GM23338 (cell line): ENCODE data around the gene FHIT. TPM values are rescaled to one million over a fixed set of nuclear protein-coding genes. Genes with fewer than 3 reads are reported as not detected.

ENCODE experiments used
- ATAC-seq: fragments of 200-7000 bp; cut with Tn5 transposase; 3 replicates; pipeline ENCODE4 v1.9.1; 2020
- DNase-seq: peaks from one replicate; pipeline ENCODE4 v3.0.0-alpha.2; 2015; ENCODE audit warnings: low spot score
- H2AFZ ChIP-seq: fragments of 200-600 bp; sonication (generic); 2 replicates; pipeline ENCODE4 v1.8.0; 2016; ENCODE audit warnings: antibody characterized with exemption, mild to moderate bottlenecking, moderate library complexity
- H3F3A ChIP-seq: fragments of 200-600 bp; sonication (generic); replicated peaks from 2 replicates; pipeline ENCODE4 v1.8.0; 2017; ENCODE audit warnings: antibody characterized with exemption, mixed run types, low read depth
- H3K27ac ChIP-seq: fragments of 200-600 bp; sonication (generic); 2 replicates; pipeline ENCODE4 v1.6.1; 2016; ENCODE audit warnings: low read depth
- H3K27me3 ChIP-seq: fragments of 200-600 bp; sonication (generic); 2 replicates; pipeline ENCODE4 v1.8.0; 2016; ENCODE audit warnings: mild to moderate bottlenecking, mixed run types, moderate library complexity; ENCODE audit not compliant: insufficient read depth
- H3K36me3 ChIP-seq: fragments of 200-600 bp; sonication (generic); 2 replicates; pipeline ENCODE4 v1.8.0; 2016; ENCODE audit warnings: mild to moderate bottlenecking; ENCODE audit not compliant: insufficient read depth
- H3K4me1 ChIP-seq: fragments of 200-600 bp; sonication (generic); 2 replicates; pipeline ENCODE4 v1.8.0; 2016; ENCODE audit warnings: mild to moderate bottlenecking, moderate library complexity; ENCODE audit not compliant: insufficient read depth
- H3K4me2 ChIP-seq: fragments of 200-600 bp; sonication (generic); 2 replicates; pipeline ENCODE4 v1.7.1; 2017; ENCODE audit warnings: mixed run types
- H3K4me3 ChIP-seq: fragments of 200-600 bp; sonication (generic); 2 replicates; pipeline ENCODE4 v1.6.1; 2016; ENCODE audit warnings: mixed run types
- H3K79me2 ChIP-seq: fragments of 200-600 bp; sonication (generic); replicated peaks from 2 replicates; pipeline ENCODE4 v1.8.0; 2017; ENCODE audit warnings: mild to moderate bottlenecking; ENCODE audit not compliant: insufficient read depth
- H3K9me2 ChIP-seq: fragments of 200-600 bp; sonication (generic); 2 replicates; pipeline ENCODE4 v1.8.0; 2017; ENCODE audit not compliant: insufficient read depth
- H4K20me1 ChIP-seq: fragments of 200-600 bp; sonication (generic); replicated peaks from 2 replicates; pipeline ENCODE4 v1.8.0; 2017; ENCODE audit warnings: mild to moderate bottlenecking; ENCODE audit not compliant: insufficient read depth
- H3K27ac Mint-ChIP-seq: 2 replicates; pipeline ENCODE4 v1.8.0; 2020; ENCODE audit warnings: inconsistent platforms, mild to moderate bottlenecking, moderate library complexity, mixed read lengths
- H3K27me3 Mint-ChIP-seq: 3 replicates; pipeline ENCODE4 v1.8.0; 2022; ENCODE audit warnings: low read depth, mild to moderate bottlenecking, moderate library complexity, mixed read lengths, inconsistent platforms; ENCODE audit not compliant: insufficient read depth, poor library complexity
- H3K36me3 Mint-ChIP-seq: 3 replicates; pipeline ENCODE4 v1.8.0; 2021; ENCODE audit warnings: low read depth, mild to moderate bottlenecking, inconsistent platforms, moderate library complexity, mixed read lengths
- H3K4me1 Mint-ChIP-seq: 3 replicates; pipeline ENCODE4 v1.8.0; 2020; ENCODE audit warnings: mild to moderate bottlenecking, inconsistent platforms, mixed read lengths
- H3K4me3 Mint-ChIP-seq: 3 replicates; pipeline ENCODE4 v1.8.0; 2021; ENCODE audit warnings: moderate library complexity, mild to moderate bottlenecking, inconsistent platforms, mixed read lengths
- H3K9me3 Mint-ChIP-seq: 3 replicates; pipeline ENCODE4 v1.8.0; 2020; ENCODE audit warnings: moderate library complexity, mild to moderate bottlenecking, inconsistent platforms, mixed read lengths
- CTCF ChIP-seq, 2 experiments: fragments of 200-600 bp in 1 of 2; sonication (generic) in 1 of 2; conservative IDR thresholded peaks; 2 replicates each; pipeline versions ENCODE4 v1.5.1 to v1.6.1; 2016 to 2017; ENCODE audit warnings: antibody characterized with exemption in 2 of 2, low read depth in 2 of 2, mild to moderate bottlenecking in 2 of 2, moderate library complexity in 1 of 2
- EZH2 ChIP-seq: fragments of 200-600 bp; sonication (generic); IDR thresholded peaks from one replicate; pipeline ENCODE4 v1.8.0; 2017; ENCODE audit warnings: antibody characterized with exemption, mild to moderate bottlenecking, low read depth; ENCODE audit not compliant: unreplicated experiment
- NANOG ChIP-seq: IDR thresholded peaks from 2 replicates; pipeline ENCODE4 v1.6.1; 2016; ENCODE audit warnings: antibody characterized with exemption, borderline replicate concordance
- POLR2AphosphoS5 ChIP-seq: IDR thresholded peaks from 2 replicates; pipeline ENCODE4 v1.6.1; 2016; ENCODE audit warnings: antibody characterized with exemption, low read depth
- STAT1 ChIP-seq: IDR thresholded peaks from one replicate; pipeline ENCODE4 v1.6.1; 2016; ENCODE audit warnings: antibody characterized with exemption; ENCODE audit not compliant: unreplicated experiment
- ZNF114 ChIP-seq: fragments of 250-450 bp; sonication (Bioruptor Pico); IDR thresholded peaks from 2 replicates; pipeline ENCODE4 v1.5.0; 2020; ENCODE audit warnings: mild to moderate bottlenecking, moderate library complexity
- ZNF462 ChIP-seq: fragments of 250-450 bp; sonication (Bioruptor Pico); IDR thresholded peaks from 2 replicates; pipeline ENCODE4 v1.5.0; 2020; ENCODE audit warnings: mild to moderate bottlenecking, moderate library complexity
- polyA plus RNA-seq: library from polyadenylated mRNA; unstranded; fragments of >200 nt; fragmentation: Nextera tagmentation; extraction: Ambion mirVana; gene quantifications from 2 replicates; pipeline ENCODE4 v1.2.1, GENCODE V29; 2016
- total RNA-seq: library from RNA; depleted of rRNA; stranded (reverse); fragments of >200 nt; shearing (Covaris generic); gene quantifications from 2 replicates; pipeline ENCODE4 v1.2.3, GENCODE V29; 2014

The FHIT gene
- total and polyA plus RNA-seq, 2 experiments from 2014 or later: 3.0 to 8.3 TPM

GRCh38 chr3:60216462-60217075 lies 1034.7 kb downstream of the FHIT start (continued):
- no peak for TF ChIP-seq ZNF462 (CRISPR knock-in tag)
- TF ChIP-seq NANOG: no peak
- no peak for TF ChIP-seq STAT1
- TF ChIP-seq EZH2: no peak

- H4K20me1 ChIP-seq: no peaks in the 10 kb centered on the region
- H3K9me3 Mint-ChIP-seq: no peaks in the 10 kb centered on the region
- peaks cover 6% of the 10 kb centered on the region for H3K4me1 Mint-ChIP-seq
- H3K4me1 ChIP-seq: no peaks in the 10 kb centered on the region
- H3K36me3 ChIP-seq: no peaks in the 10 kb centered on the region
- H3K4me2 ChIP-seq: no peak overlapping the region
- no peak overlapping the region for H2AFZ ChIP-seq
- no peaks in the 10 kb centered on the region for H3F3A ChIP-seq
- H3K9me2 ChIP-seq: no peaks in the 10 kb centered on the region
- peaks cover 2% of the 10 kb centered on the region for H3K27me3 Mint-ChIP-seq
- H3K36me3 Mint-ChIP-seq: no peaks in the 10 kb centered on the region
- no peak overlapping the region for H3K27ac Mint-ChIP-seq
- ATAC-seq (no peak), DNase-seq (no peak)
- no peaks in the 10 kb centered on the region for H3K79me2 ChIP-seq
- H3K4me3 ChIP-seq: no peak overlapping the region
- no peak overlapping the region for H3K27ac ChIP-seq
- no peaks in the 10 kb centered on the region for H3K27me3 ChIP-seq
- H3K4me3 Mint-ChIP-seq: no peak overlapping the region
- TF ChIP-seq STAT1: no peak
- no peak for TF ChIP-seq EZH2
- no peak for TF ChIP-seq ZNF462 (CRISPR knock-in tag)
- no peak for TF ChIP-seq NANOG
- TF ChIP-seq CTCF (conservative IDR thresholded peaks at IDR 0.05; ENCODE audit: low read depth in 2 of 2): no peak
- TF ChIP-seq POLR2AphosphoS5: no peak
- TF ChIP-seq ZNF114 (CRISPR knock-in tag): no peak
Measured at GRCh38 chr3:60215946-60216345, 1035.3 kb downstream of the FHIT start.
